NCI-H345 (cell line): ENCODE data around the gene CHRNG.
"Not testable (repeated sequence)": the region's sequence is repeated elsewhere in the genome, so short reads cannot be mapped to it uniquely, and the experiment has no call there.

Experiments
- DNase-seq: peaks from one replicate; lab custom pipeline; 2025; lab: John Stamatoyannopoulos, UW

CHRNG gene

GRCh38 chr2:232528746-232529460, 10.6 kb upstream of the CHRNG start:
- DNase-seq: no peak

GRCh38 chr2:232529806-232530547, 9.5 kb upstream of the CHRNG start:
- DNase-seq: no peak

GRCh38 chr2:232530626-232531260, 8.7 kb upstream of the CHRNG start:
- no peak for DNase-seq

GRCh38 chr2:232532419-232532818, 7.1 kb upstream of the CHRNG start:
- no peak for DNase-seq

- DNase-seq: not testable (repeated sequence)
Measured at GRCh38 chr2:232532821-232533220, 6.7 kb upstream of the CHRNG start.

- no peak for DNase-seq
Measured at GRCh38 chr2:232533944-232534710, 5.4 kb upstream of the CHRNG start.

GRCh38 chr2:232534940-232535651, 4.4 kb upstream of the CHRNG start:
- DNase-seq: no peak

GRCh38 chr2:232535761-232536530, 3.5 kb upstream of the CHRNG start:
- no peak for DNase-seq

GRCh38 chr2:232537079-232537478, 2.4 kb upstream of the CHRNG start:
- DNase-seq: no peak

- no peak for DNase-seq
Measured at GRCh38 chr2:232537499-232537898, 2.0 kb upstream of the CHRNG start.

- no peak for DNase-seq
Measured at GRCh38 chr2:232538671-232539070, 821 bp upstream of the CHRNG start.

- no peak for DNase-seq
Measured at GRCh38 chr2:232540441-232541041, 1.0 kb downstream of the CHRNG start.

- no peak for DNase-seq
Measured at GRCh38 chr2:232541195-232541960, 1.9 kb downstream of the CHRNG start.

GRCh38 chr2:232541961-232542714, 2.6 kb downstream of the CHRNG start:
- DNase-seq: no peak

GRCh38 chr2:232542715-232543467, 3.4 kb downstream of the CHRNG start:
- DNase-seq: no peak

GRCh38 chr2:232543491-232543890, 4.0 kb downstream of the CHRNG start:
- no peak for DNase-seq

- no peak for DNase-seq
Measured at GRCh38 chr2:232543928-232544631, 4.6 kb downstream of the CHRNG start.

- DNase-seq: no peak
Measured at GRCh38 chr2:232544674-232545073, 5.2 kb downstream of the CHRNG start.
